Activated CD4-positive, alpha-beta T cell treated with anti-CD3 and anti-CD28 coated beads, Interleukin-2, Interleukin-6, amounts not matched to agents 100 ng/mL and 50 ng/mL, durations not matched to agents 16 hours and 8 hours (primary cell): ENCODE results near the gene PIGL.

Experiments used
- DNase-seq: peaks from one replicate; pipeline ENCODE4 v3.0.0-alpha.2; 2020

The PIGL gene

GRCh38 chr17:16363749-16364536, 146.9 kb downstream of the PIGL start:
- peak; percentile 86 for DNase-seq

GRCh38 chr17:16364625-16365024, 147.6 kb downstream of the PIGL start:
- DNase-seq: no peak

GRCh38 chr17:16371742-16372141, 154.7 kb downstream of the PIGL start:
- DNase-seq: no peak

DNA sequence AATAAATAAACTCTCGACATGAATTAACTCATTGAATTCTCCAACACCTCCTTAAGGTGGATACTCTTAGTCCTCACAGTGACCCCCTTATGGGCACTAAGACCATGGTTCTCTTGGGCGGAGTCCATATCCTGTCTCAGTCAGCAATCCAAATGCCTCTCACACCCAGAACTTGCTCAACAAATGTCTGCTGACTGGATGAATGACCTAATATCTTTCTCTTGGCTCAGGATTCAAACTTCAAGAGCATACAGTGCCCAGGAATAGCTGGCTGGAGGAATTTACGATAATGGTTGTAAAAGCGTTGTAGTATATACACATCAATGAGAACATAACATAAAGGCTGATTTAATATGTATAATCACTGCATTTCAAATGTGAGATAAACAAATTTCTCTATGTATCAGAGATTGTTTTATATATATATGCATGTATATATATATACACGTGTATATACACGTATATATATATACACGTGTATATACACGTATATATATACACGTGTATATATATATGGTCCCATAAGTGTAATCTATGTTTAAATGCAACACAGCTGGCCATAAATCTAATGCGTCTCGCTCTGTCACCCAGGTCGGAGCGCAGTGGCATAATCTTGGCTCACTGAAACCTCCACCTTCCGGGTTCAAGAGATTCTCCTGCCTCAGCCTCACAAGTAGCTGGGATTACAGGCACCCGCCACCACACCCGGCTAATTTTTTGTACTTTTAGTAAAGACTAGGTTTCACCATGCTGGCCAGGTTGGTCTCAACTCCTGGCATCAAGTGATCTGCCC, 157.3 kb downstream of the PIGL start:
- DNase-seq: no peak
